SK-N-SH treated with all-trans-retinoic acid at 6 μM for 48 hours (cell line): ENCODE data around the gene NOTCH2.

ENCODE experiments used
- ATAC-seq: fragments of 200-7000 bp; cut with Tn5 transposase; 3 replicates; pipeline ENCODE4 v1.9.1; 2020; ENCODE audit warnings: mild to moderate bottlenecking, moderate library complexity
- ARNTL ChIP-seq: fragments of 450-650 bp; formaldehyde crosslinking; IDR thresholded peaks from 2 replicates; pipeline ENCODE4 v1.5.0; 2020; ENCODE audit warnings: low read depth, mild to moderate bottlenecking, moderate library complexity, borderline replicate concordance
- CREB5 ChIP-seq: fragments of 250-450 bp; sonication (Bioruptor Pico); IDR thresholded peaks from 2 replicates; pipeline ENCODE4 v1.5.1; 2020; ENCODE audit warnings: low read depth, mild to moderate bottlenecking, moderate library complexity
- CSRNP3 ChIP-seq: fragments of 250-450 bp; sonication (Bioruptor Pico); IDR thresholded peaks from 2 replicates; pipeline ENCODE4 v1.5.1; 2021; ENCODE audit warnings: mild to moderate bottlenecking, moderate library complexity
- ESRRG ChIP-seq: fragments of 250-450 bp; sonication (Bioruptor Pico); IDR thresholded peaks from 2 replicates; pipeline ENCODE4 v1.6.1; 2021; ENCODE audit warnings: mild to moderate bottlenecking
- GLIS3 ChIP-seq: fragments of 250-450 bp; sonication (Bioruptor Pico); IDR thresholded peaks from 2 replicates; pipeline ENCODE4 v1.5.0; 2020; ENCODE audit warnings: mild to moderate bottlenecking, moderate library complexity
- ISL1 ChIP-seq: fragments of 250-450 bp; sonication (Bioruptor Pico); IDR thresholded peaks from 2 replicates; pipeline ENCODE4 v2.1.2; 2022; ENCODE audit warnings: mild to moderate bottlenecking, moderate library complexity
- PATZ1 ChIP-seq: fragments of 250-450 bp; sonication (Bioruptor Pico); IDR thresholded peaks from 2 replicates; pipeline ENCODE4 v1.8.0; 2020; ENCODE audit warnings: mild to moderate bottlenecking, moderate library complexity, borderline replicate concordance
- POU6F1 ChIP-seq: fragments of 250-450 bp; sonication (Bioruptor Pico); IDR thresholded peaks from 2 replicates; pipeline ENCODE4 v1.8.0; 2021; ENCODE audit warnings: low read depth, mild to moderate bottlenecking, moderate library complexity, borderline replicate concordance
- PPARA ChIP-seq: fragments of 250-450 bp; sonication (Bioruptor Pico); IDR thresholded peaks from 2 replicates; pipeline ENCODE4 v1.5.0; 2020; ENCODE audit warnings: mild to moderate bottlenecking, borderline replicate concordance
- SNAI2 ChIP-seq: fragments of 250-450 bp; sonication (Bioruptor Pico); IDR thresholded peaks from 2 replicates; pipeline ENCODE4 v1.5.0; 2020; ENCODE audit warnings: mild to moderate bottlenecking, moderate library complexity
- TCF4 ChIP-seq: fragments of 250-450 bp; sonication (Bioruptor Pico); IDR thresholded peaks from 2 replicates; pipeline ENCODE4 v1.8.0; 2021; ENCODE audit warnings: mild to moderate bottlenecking, moderate library complexity, borderline replicate concordance
- TSHZ2 ChIP-seq: fragments of 250-450 bp; sonication (Bioruptor Pico); IDR thresholded peaks from 2 replicates; pipeline ENCODE4 v1.5.0; 2020; ENCODE audit warnings: mild to moderate bottlenecking, moderate library complexity
- ZC3H10 ChIP-seq: fragments of 250-450 bp; sonication (Bioruptor Pico); IDR thresholded peaks from 2 replicates; pipeline ENCODE4 v1.5.1; 2021; ENCODE audit warnings: mild to moderate bottlenecking, moderate library complexity
- ZFP30 ChIP-seq: fragments of 450-650 bp; formaldehyde crosslinking; IDR thresholded peaks from 2 replicates; pipeline ENCODE4 v1.5.0; 2022; ENCODE audit warnings: mild to moderate bottlenecking, moderate library complexity
- ZNF8 ChIP-seq: fragments of 450-650 bp; formaldehyde crosslinking; IDR thresholded peaks from 2 replicates; pipeline ENCODE4 v1.5.0; 2020; ENCODE audit warnings: mild to moderate bottlenecking, moderate library complexity

NOTCH2 gene

GRCh38 chr1:119873135-119874015 is 196.1 kb downstream of the NOTCH2 start (continued):
- TF ChIP-seq PATZ1 (CRISPR knock-in tag) (no peak), ISL1 (peak; percentile 82), ARNTL (CRISPR knock-in tag) (no peak), CSRNP3 (CRISPR knock-in tag) (peak; percentile 82), PPARA (CRISPR knock-in tag) (no peak), SNAI2 (CRISPR knock-in tag) (0 out of 2 replicates have a peak, but pooled peaks have one; percentile 54), POU6F1 (CRISPR knock-in tag) (no peak)

GRCh38 chr1:119871881-119872280 is 197.6 kb downstream of the NOTCH2 start:
- TF ChIP-seq TSHZ2 (no peak), ESRRG (CRISPR knock-in tag) (no peak), GLIS3 (no peak), PATZ1 (CRISPR knock-in tag) (no peak), SNAI2 (CRISPR knock-in tag) (no peak), ZC3H10 (CRISPR knock-in tag) (no peak)
- no peak for ATAC-seq

GRCh38 chr1:119870917-119871596 is 198.4 kb downstream of the NOTCH2 start:
- ATAC-seq = peak; percentile 89
- TF ChIP-seq ZFP30 (CRISPR knock-in tag) (no peak), TSHZ2 (no peak), PATZ1 (CRISPR knock-in tag) (no peak), CSRNP3 (CRISPR knock-in tag) (no peak), CREB5 (CRISPR knock-in tag) (no peak), TCF4 (CRISPR knock-in tag) (no peak), ZNF8 (no peak)
- TF ChIP-seq, all 23 proteins: peak for 0
